CD4-positive, alpha-beta T cell treated with Interleukin-15 for 1 hour (primary cell): ENCODE data around the gene VPS39.

Experiments
- DNase-seq: peaks from one replicate; pipeline ENCODE4 v3.0.0-alpha.2; 2020

Gene VPS39

GRCh38 chr15:42120285-42120684 lies 87.8 kb downstream of the VPS39 start:
- no peak for DNase-seq

GRCh38 chr15:42119446-42119760 lies 88.7 kb downstream of the VPS39 start:
- DNase-seq = no peak

DNA sequence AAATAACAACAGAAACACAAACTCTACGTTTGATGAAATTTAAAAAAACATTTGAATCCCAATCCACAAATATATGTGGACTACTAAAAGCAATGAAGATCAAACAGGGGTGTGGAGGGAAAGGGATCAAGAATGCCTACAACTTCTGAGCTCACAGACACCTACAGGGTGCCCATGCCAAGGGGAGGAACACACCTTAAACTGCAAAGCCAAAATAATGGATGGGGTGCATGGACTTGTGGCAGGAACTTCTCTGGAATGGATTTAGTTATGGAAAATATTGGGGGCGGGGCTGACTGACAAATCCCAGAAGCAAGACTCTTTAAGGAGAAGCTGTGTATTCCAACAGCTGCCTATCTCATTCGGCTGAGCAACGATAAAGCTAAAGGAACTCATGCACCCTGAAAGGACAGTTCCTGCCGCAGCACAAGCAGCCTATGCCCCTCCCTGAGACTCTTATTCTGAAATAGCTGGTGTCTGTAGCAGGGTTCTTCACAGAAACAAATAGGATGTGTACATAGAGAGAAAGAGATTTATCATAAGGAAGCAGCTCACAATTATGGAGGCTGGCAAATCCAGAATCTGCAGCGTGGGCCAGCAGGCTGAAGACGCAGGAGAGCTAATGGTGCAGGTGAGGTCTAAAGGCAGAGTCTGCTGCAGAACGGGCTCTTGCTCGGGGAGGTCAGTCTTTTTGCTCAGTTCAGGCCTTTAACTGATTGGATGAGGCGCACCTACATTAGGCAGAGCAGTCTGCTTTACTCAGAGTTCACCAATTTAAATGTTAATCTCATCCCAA lies 89.3 kb downstream of the VPS39 start:
- no peak for DNase-seq

- no peak for DNase-seq
Observed at GRCh38 chr15:42111924-42112323, 96.2 kb downstream of the VPS39 start.

DNA sequence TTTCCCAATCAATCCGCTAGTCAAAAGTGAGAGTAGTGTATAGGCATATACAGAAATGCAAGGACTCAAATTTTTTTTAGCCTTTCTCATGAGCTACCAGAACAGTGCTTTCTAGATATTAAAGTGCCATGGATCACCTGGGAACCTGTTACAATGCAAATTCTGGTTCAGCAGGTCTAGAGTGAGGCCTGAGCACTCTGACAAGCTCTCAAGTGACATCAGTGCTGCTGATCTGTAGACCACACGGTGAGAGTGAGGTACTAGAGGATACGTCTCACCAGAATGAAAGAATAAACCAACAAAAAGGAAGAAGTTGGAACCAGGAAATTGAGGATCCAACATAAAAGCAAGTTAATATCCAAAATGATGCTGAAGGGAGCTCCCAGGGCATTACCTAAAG lies 97.7 kb downstream of the VPS39 start:
- no peak for DNase-seq

DNA sequence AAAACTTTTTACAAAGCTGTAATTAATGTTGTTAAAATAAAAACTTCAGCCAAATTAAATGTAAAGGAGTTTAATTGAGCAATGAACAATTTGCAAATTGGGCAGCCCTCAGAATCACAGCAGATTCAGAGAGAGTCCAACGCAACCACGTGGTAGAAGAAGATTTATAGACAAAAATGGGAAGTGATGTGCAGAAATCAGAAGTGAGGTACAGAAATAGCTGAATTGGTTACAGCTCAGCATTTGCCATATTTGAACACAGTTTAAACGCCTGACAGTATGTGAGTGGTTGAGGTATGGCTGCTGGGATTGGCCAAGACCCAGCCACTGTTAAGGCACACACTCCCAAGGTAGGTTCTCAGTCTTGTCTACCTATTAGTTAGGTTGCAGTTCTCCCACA lies 99.3 kb downstream of the VPS39 start:
- no peak for DNase-seq
